IMR-90 (cell line): ENCODE measurements around the gene WNK3. TPM values are rescaled to one million over a fixed set of nuclear protein-coding genes. Genes with fewer than 3 reads are reported as not detected.

ENCODE experiments used
- ATAC-seq: fragments of 200-7000 bp; cut with Tn5 transposase; 2 replicates; pipeline ENCODE4 v1.9.1; 2020; ENCODE audit warnings: low read depth, mild to moderate bottlenecking, moderate library complexity
- BruUV-seq: library from RNA; stranded (reverse); fragments of 400-500 nt; replicated peaks from 2 replicates; lab custom pipeline; 2021; lab: Mats Ljungman, UMichigan
- CTCF ChIA-PET: fragments of 300-600 bp; formaldehyde crosslinking; extraction: SDS; loops from one replicate; lab custom pipeline; 2021; ENCODE audit warnings: antibody characterized with exemption; lab: Yijun Ruan, JAX
- POLR2A ChIA-PET: fragments of 300-600 bp; sonication (Branson Sonifier 250); formaldehyde crosslinking; loops from one replicate; lab custom pipeline; 2022; ENCODE audit warnings: antibody characterized with exemption; ENCODE audit not compliant: unreplicated experiment; lab: Charles Lee
- DNase-seq: peaks from one replicate; pipeline ENCODE4 v3.0.0; 2013
- H2AFZ ChIP-seq: replicated peaks from 2 replicates; pipeline ENCODE3; 2013; ENCODE audit warnings: low read length, mild to moderate bottlenecking; ENCODE audit not compliant: poor library complexity
- H2AK5ac ChIP-seq: 2 replicates; pipeline ENCODE4 v1.6.1; 2013; ENCODE audit warnings: low read depth, low read length, inconsistent platforms
- H2AK9ac ChIP-seq: replicated peaks from 2 replicates; pipeline ENCODE3; 2013; ENCODE audit warnings: mild to moderate bottlenecking, low read depth, low read length, moderate library complexity; ENCODE audit not compliant: poor library complexity
- H2BK120ac ChIP-seq: 2 replicates; pipeline ENCODE4 v1.6.1; 2013; ENCODE audit warnings: low read depth, low read length, inconsistent platforms
- H2BK15ac ChIP-seq: 3 replicates; pipeline ENCODE4 v1.6.1; 2013; ENCODE audit warnings: low read depth, low read length, inconsistent platforms
- H2BK20ac ChIP-seq: 2 replicates; pipeline ENCODE4 v1.6.1; 2013; ENCODE audit warnings: low read depth, mild to moderate bottlenecking, inconsistent platforms, low read length, moderate library complexity
- H2BK5ac ChIP-seq: 2 replicates; pipeline ENCODE4 v1.6.1; 2013; ENCODE audit warnings: mild to moderate bottlenecking, low read depth, low read length, inconsistent platforms; ENCODE audit not compliant: poor library complexity, severe bottlenecking
- H3K14ac ChIP-seq: replicated peaks from 2 replicates; pipeline ENCODE4 v1.6.1; 2013; ENCODE audit warnings: low read depth, low read length, inconsistent platforms
- H3K18ac ChIP-seq: 2 replicates; pipeline ENCODE4 v1.6.1; 2013; ENCODE audit warnings: low read depth, low read length, control low read depth
- H3K23ac ChIP-seq: 2 replicates; pipeline ENCODE4 v1.6.1; 2013; ENCODE audit warnings: low read depth, low read length, inconsistent platforms
- H3K27ac ChIP-seq: 2 replicates; pipeline ENCODE4 v1.5.1; 2013; ENCODE audit warnings: mild to moderate bottlenecking, control low read depth, low read length; ENCODE audit not compliant: insufficient read depth
- H3K27me3 ChIP-seq: 2 replicates; pipeline ENCODE4 v1.6.1; 2013; ENCODE audit warnings: low read length; ENCODE audit not compliant: control insufficient read depth, insufficient read depth
- H3K36me3 ChIP-seq: 2 replicates; pipeline ENCODE4 v1.6.1; 2013; ENCODE audit warnings: low read length, mixed read lengths; ENCODE audit not compliant: control insufficient read depth, insufficient read depth
- H3K4ac ChIP-seq: 2 replicates; pipeline ENCODE4 v1.6.1; 2013; ENCODE audit warnings: low read depth, low read length, inconsistent platforms
- H3K4me1 ChIP-seq: 2 replicates; pipeline ENCODE4 v1.6.1; 2013; ENCODE audit warnings: low read length, mixed read lengths; ENCODE audit not compliant: control insufficient read depth, insufficient read depth
- H3K4me2 ChIP-seq: 2 replicates; pipeline ENCODE4 v1.6.1; 2013; ENCODE audit warnings: low read depth, mild to moderate bottlenecking, control low read depth, low read length, moderate library complexity
- H3K4me3 ChIP-seq: 2 replicates; pipeline ENCODE4 v1.5.1; 2013; ENCODE audit warnings: low read depth, mild to moderate bottlenecking, control low read depth, low read length, moderate library complexity; ENCODE audit not compliant: insufficient read depth
- H3K56ac ChIP-seq: 2 replicates; pipeline ENCODE4 v1.6.1; 2013; ENCODE audit warnings: low read length, inconsistent platforms; ENCODE audit not compliant: insufficient read depth; ENCODE audit errors: extremely low read depth
- H3K79me1 ChIP-seq, 2 experiments: 2 replicates each; pipeline ENCODE4 v1.6.1; 2013; ENCODE audit warnings: low read length in 2 of 2, inconsistent platforms in 1 of 2, low read depth in 1 of 2
- H3K9ac ChIP-seq: 2 replicates; pipeline ENCODE4 v1.6.1; 2013; ENCODE audit warnings: low read depth, low read length, control low read depth
- H3K9me1 ChIP-seq: 2 replicates; pipeline ENCODE4 v1.6.1; 2013; ENCODE audit warnings: low read length, inconsistent platforms; ENCODE audit not compliant: insufficient read depth
- H3K9me3 ChIP-seq: 2 replicates; pipeline ENCODE4 v1.6.1; 2013; ENCODE audit warnings: low read length; ENCODE audit not compliant: control insufficient read depth, insufficient read depth
- H4K20me1 ChIP-seq: 2 replicates; pipeline ENCODE4 v1.6.1; 2013; ENCODE audit warnings: low read length, inconsistent platforms; ENCODE audit not compliant: insufficient read depth
- H4K5ac ChIP-seq: 2 replicates; pipeline ENCODE4 v1.6.1; 2013; ENCODE audit warnings: mild to moderate bottlenecking, low read depth, low read length, control low read depth
- H4K8ac ChIP-seq, 2 experiments: 2 replicates each; pipeline ENCODE4 v1.6.1; 2013; ENCODE audit warnings: low read depth in 2 of 2, low read length in 2 of 2, control low read depth in 1 of 2, inconsistent platforms in 1 of 2
- H4K91ac ChIP-seq: 2 replicates; pipeline ENCODE4 v1.6.1; 2013; ENCODE audit warnings: low read depth, low read length, inconsistent platforms; ENCODE audit not compliant: insufficient read depth
- BHLHE40 ChIP-seq: fragments of 150-350 bp; IDR thresholded peaks from 2 replicates; pipeline ENCODE4 v1.6.1; 2016; ENCODE audit warnings: mild to moderate bottlenecking, low read depth, low read length
- CEBPB ChIP-seq: IDR thresholded peaks from 2 replicates; pipeline ENCODE4 v1.6.1; 2012; ENCODE audit warnings: low read depth, low read length, improper control_type of control experiment
- MAFK ChIP-seq: IDR thresholded peaks from 2 replicates; pipeline ENCODE4 v1.6.1; 2012; ENCODE audit warnings: low read depth, low read length, improper control_type of control experiment
- MAZ ChIP-seq: IDR thresholded peaks from 2 replicates; pipeline ENCODE4 v1.6.1; 2012; ENCODE audit warnings: low read depth, mild to moderate bottlenecking, low read length, improper control_type of control experiment, moderate library complexity, borderline replicate concordance
- MXI1 ChIP-seq: IDR thresholded peaks from 2 replicates; pipeline ENCODE4 v1.6.1; 2012; ENCODE audit warnings: low read depth, mild to moderate bottlenecking, low read length, moderate library complexity, borderline replicate concordance
- NFE2L2 ChIP-seq: fragments of 150-350 bp; IDR thresholded peaks from 2 replicates; pipeline ENCODE4 v1.6.1; 2016; ENCODE audit warnings: low read depth, mild to moderate bottlenecking, low read length
- POLR2A ChIP-seq: IDR thresholded peaks from 2 replicates; pipeline ENCODE4 v1.6.1; 2012; ENCODE audit warnings: mild to moderate bottlenecking, low read depth, low read length
- RAD21 ChIP-seq: IDR thresholded peaks from 2 replicates; pipeline ENCODE4 v1.6.1; 2012; ENCODE audit warnings: low read length, improper control_type of control experiment
- RCOR1 ChIP-seq: IDR thresholded peaks from 2 replicates; pipeline ENCODE4 v1.6.1; 2012; ENCODE audit warnings: mild to moderate bottlenecking, low read length, improper control_type of control experiment; ENCODE audit not compliant: insufficient replicate concordance
- USF2 ChIP-seq: fragments of 150-350 bp; IDR thresholded peaks from 2 replicates; pipeline ENCODE4 v1.6.1; 2017; ENCODE audit warnings: mild to moderate bottlenecking, antibody characterized with exemption, low read length, low read depth
- WGBS, 2 experiments: methylation state at CpG; one replicate each; pipeline versions ENCODE4 v1.1.5 to v1.1.7; 2013; ENCODE audit warnings: missing lambda C conversion rate in 2 of 2; ENCODE audit not compliant: insufficient read length in 1 of 2; ENCODE audit errors: extremely low coverage in 2 of 2; 5-methylcytosine and 5-hydroxymethylcytosine counted together
- dilution Hi-C: fragments of 300-500 bp; cut with HindIII; formaldehyde crosslinking; loops from one replicate; pipeline ENCODE4 v1.14.3; 2018; ENCODE audit warnings: low sequenced_read_pairs; ENCODE audit not compliant: unreplicated experiment
- in situ Hi-C: fragments of 300-500 bp; cut with MboI; formaldehyde crosslinking; loops from 3 replicates; pipeline ENCODE4 v1.14.3; 2019; ENCODE audit warnings: low sequenced_read_pairs, inconsistent platforms, mixed read lengths
- intact Hi-C: fragments of 100-400 bp; cut with micrococcal nuclease; formaldehyde crosslinking; loops from 2 replicates; pipeline ENCODE4 v1.10.0; 2022
- polyA plus RNA-seq, 3 experiments: library from polyadenylated mRNA; depleted of rRNA; stranded (reverse); fragments of >200 nt; gene quantifications; 2 replicates each; pipeline ENCODE4 v1.2.3, GENCODE V29; 2012; ENCODE audit warnings: low replicate concordance in 1 of 3
- total RNA-seq: library from RNA; depleted of rRNA; stranded (reverse); fragments of >200 nt; gene quantifications from 2 replicates; pipeline ENCODE4 v1.2.3, GENCODE V29; 2012
- TF ChIP-seq, protein P1 (sequence below): conservative IDR thresholded peaks from 2 replicates; pipeline ENCODE4 v1.5.1; 2012; ENCODE audit warnings: mild to moderate bottlenecking, low read depth, low read length, improper control_type of control experiment
- TF ChIP-seq, protein P2 (sequence below): fragments of 150-350 bp; IDR thresholded peaks from 2 replicates; pipeline ENCODE4 v1.6.1; 2016; ENCODE audit warnings: low read depth, mild to moderate bottlenecking, low read length, moderate library complexity, borderline replicate concordance

Gene WNK3
- total and polyA plus RNA-seq, 2 of the 4 experiments (the other 2 are of a cell fraction): 0.15 to 1.4 TPM

DNA sequence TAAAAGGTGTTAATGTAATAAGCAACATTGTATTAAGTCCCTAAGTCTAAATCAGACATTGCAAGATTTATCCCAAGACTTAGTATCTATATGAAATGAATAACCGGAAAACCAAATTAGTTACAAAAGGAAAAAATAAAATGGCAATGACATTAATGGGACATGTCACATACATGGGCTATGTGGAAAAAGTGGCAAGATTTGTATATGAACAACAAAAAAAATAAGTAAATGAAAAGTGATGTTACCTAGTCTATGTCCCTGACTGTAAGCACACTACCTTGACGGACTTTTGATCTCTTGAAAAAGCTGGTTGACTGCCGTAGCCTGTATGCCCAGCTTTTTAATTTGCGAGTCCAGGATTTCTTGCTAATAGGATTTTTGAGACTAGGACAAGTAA, 119.3 kb downstream of the WNK3 start:
- WGBS, 2 experiments: 75% methylated on average over 2 of the region's 4 CpGs; no CpG with 5 or more reads in 1 of the 2 experiments
- BruUV-seq: no TSS peak
- in situ Hi-C loops: no loop called here

More for the DNA sequence above, 119.3 kb downstream of the WNK3 start:
- Histone ChIP-seq H2BK120ac (no peak overlapping the region), H3K79me1 (no peaks in the 10 kb centered on the region), H2AFZ (no peak overlapping the region), H3K9me3 (peaks cover 3% of the 10 kb centered on the region), H3K27me3 (no peaks in the 10 kb centered on the region), H4K91ac (no peak overlapping the region), H3K56ac (no peak overlapping the region), H3K9me1 (no peaks in the 10 kb centered on the region), H3K9ac (no peak overlapping the region), H2BK20ac (no peak overlapping the region), H2AK9ac (no peak overlapping the region), H3K4me3 (no peak overlapping the region), H4K5ac (no peak overlapping the region), H3K36me3 (no peaks in the 10 kb centered on the region), H3K4me2 (no peak overlapping the region), H3K23ac (no peak overlapping the region), H3K14ac (no peak overlapping the region), H4K20me1 (no peaks in the 10 kb centered on the region), H2BK5ac (no peak overlapping the region), H4K8ac (no peak overlapping the region), H2AK5ac (no peak overlapping the region), H3K4ac (no peak overlapping the region), H3K27ac (no peak overlapping the region), H3K18ac (no peak overlapping the region), H3K4me1 (no peaks in the 10 kb centered on the region), H2BK15ac (no peak overlapping the region)
- ATAC-seq: no peak
- ChIA-PET POLR2A (interaction anchor here (0.5 kb wide), 1 partner anchor 762 kb away, joined by 3 read pairs; the partner anchor contains the start of gene APEX2), CTCF (no interaction called here)
- intact Hi-C loops: no loop called here
- TF ChIP-seq MAFK (no peak), MAZ (no peak), USF2 (no peak), BHLHE40 (no peak), RAD21 (no peak), POLR2A (no peak), NFE2L2 (no peak), CEBPB (no peak), MXI1 (no peak), RCOR1 (no peak)
- TF ChIP-seq, protein P1, sequence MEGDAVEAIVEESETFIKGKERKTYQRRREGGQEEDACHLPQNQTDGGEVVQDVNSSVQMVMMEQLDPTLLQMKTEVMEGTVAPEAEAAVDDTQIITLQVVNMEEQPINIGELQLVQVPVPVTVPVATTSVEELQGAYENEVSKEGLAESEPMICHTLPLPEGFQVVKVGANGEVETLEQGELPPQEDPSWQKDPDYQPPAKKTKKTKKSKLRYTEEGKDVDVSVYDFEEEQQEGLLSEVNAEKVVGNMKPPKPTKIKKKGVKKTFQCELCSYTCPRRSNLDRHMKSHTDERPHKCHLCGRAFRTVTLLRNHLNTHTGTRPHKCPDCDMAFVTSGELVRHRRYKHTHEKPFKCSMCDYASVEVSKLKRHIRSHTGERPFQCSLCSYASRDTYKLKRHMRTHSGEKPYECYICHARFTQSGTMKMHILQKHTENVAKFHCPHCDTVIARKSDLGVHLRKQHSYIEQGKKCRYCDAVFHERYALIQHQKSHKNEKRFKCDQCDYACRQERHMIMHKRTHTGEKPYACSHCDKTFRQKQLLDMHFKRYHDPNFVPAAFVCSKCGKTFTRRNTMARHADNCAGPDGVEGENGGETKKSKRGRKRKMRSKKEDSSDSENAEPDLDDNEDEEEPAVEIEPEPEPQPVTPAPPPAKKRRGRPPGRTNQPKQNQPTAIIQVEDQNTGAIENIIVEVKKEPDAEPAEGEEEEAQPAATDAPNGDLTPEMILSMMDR: no peak
- TF ChIP-seq, protein P2, sequence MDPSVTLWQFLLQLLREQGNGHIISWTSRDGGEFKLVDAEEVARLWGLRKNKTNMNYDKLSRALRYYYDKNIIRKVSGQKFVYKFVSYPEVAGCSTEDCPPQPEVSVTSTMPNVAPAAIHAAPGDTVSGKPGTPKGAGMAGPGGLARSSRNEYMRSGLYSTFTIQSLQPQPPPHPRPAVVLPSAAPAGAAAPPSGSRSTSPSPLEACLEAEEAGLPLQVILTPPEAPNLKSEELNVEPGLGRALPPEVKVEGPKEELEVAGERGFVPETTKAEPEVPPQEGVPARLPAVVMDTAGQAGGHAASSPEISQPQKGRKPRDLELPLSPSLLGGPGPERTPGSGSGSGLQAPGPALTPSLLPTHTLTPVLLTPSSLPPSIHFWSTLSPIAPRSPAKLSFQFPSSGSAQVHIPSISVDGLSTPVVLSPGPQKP: no peak
- dilution Hi-C loops: no loop called here
- DNase-seq: no peak
